Measurements from ENCODE around the gene RFX4.

Gene RFX4

GRCh38 chr12:106780010-106780631, 197.3 kb downstream of the RFX4 start:
- no peak overlapping the region for H3K27ac ChIP-seq
- peaks cover 22% of the 10 kb centered on the region for H3K79me2 ChIP-seq
- no peak overlapping the region for H3K4me2 ChIP-seq (ENCODE audit: low read length)
- no peaks in the 10 kb centered on the region for H3K9me3 ChIP-seq (ENCODE audit: control insufficient read depth, low read length)
- H2AFZ ChIP-seq: no peak overlapping the region
- H3K27me3 ChIP-seq (ENCODE audit: control insufficient read depth, insufficient read depth, low read length): no peaks in the 10 kb centered on the region
- no peak overlapping the region for H3K4me3 ChIP-seq (ENCODE audit: low read depth, low read length)
- TF ChIP-seq CTCF (IDR thresholded peaks at IDR 0.05): no peak
- H3K9ac ChIP-seq: no peak overlapping the region
- H3K4me1 ChIP-seq: peaks cover 12% of the 10 kb centered on the region
- H3K36me3 ChIP-seq (ENCODE audit: control insufficient read depth, insufficient read depth, low read length): no peaks in the 10 kb centered on the region

- Histone ChIP-seq H2AFZ (no peak overlapping the region), H3K9ac (no peak overlapping the region), H3K4me3 (ENCODE audit: low read depth, low read length) (no peak overlapping the region), H3K9me3 (ENCODE audit: control insufficient read depth, low read length) (no peaks in the 10 kb centered on the region), H3K27ac (peak overlapping the region; percentile 1), H3K4me1 (peaks cover 12% of the 10 kb centered on the region), H3K27me3 (ENCODE audit: control insufficient read depth, insufficient read depth, low read length) (no peaks in the 10 kb centered on the region), H3K4me2 (ENCODE audit: low read length) (no peak overlapping the region), H3K36me3 (ENCODE audit: control insufficient read depth, insufficient read depth, low read length) (no peaks in the 10 kb centered on the region), H3K79me2 (peaks cover 9% of the 10 kb centered on the region)
- no peak for TF ChIP-seq CTCF (IDR thresholded peaks at IDR 0.05)
Observed at GRCh38 chr12:106782619-106783018, 199.8 kb downstream of the RFX4 start.

GRCh38 chr12:106783515-106783914, 200.7 kb downstream of the RFX4 start:
- Histone ChIP-seq H2AFZ (no peak overlapping the region), H3K27me3 (ENCODE audit: control insufficient read depth, insufficient read depth, low read length) (no peaks in the 10 kb centered on the region), H3K9ac (no peak overlapping the region), H3K79me2 (peaks cover 6% of the 10 kb centered on the region), H3K36me3 (ENCODE audit: control insufficient read depth, insufficient read depth, low read length) (no peaks in the 10 kb centered on the region), H3K4me2 (ENCODE audit: low read length) (no peak overlapping the region), H3K27ac (no peak overlapping the region), H3K4me1 (peaks cover 12% of the 10 kb centered on the region), H3K4me3 (ENCODE audit: low read depth, low read length) (no peak overlapping the region), H3K9me3 (ENCODE audit: control insufficient read depth, low read length) (no peaks in the 10 kb centered on the region)
- no peak for TF ChIP-seq CTCF (IDR thresholded peaks at IDR 0.05)

- Histone ChIP-seq H3K4me3 (ENCODE audit: low read depth, low read length) (no peak overlapping the region), H3K79me2 (no peaks in the 10 kb centered on the region), H2AFZ (no peak overlapping the region), H3K27ac (no peak overlapping the region), H3K4me2 (ENCODE audit: low read length) (no peak overlapping the region), H3K9me3 (ENCODE audit: control insufficient read depth, low read length) (no peaks in the 10 kb centered on the region), H3K4me1 (no peaks in the 10 kb centered on the region), H3K9ac (no peak overlapping the region), H3K27me3 (ENCODE audit: control insufficient read depth, insufficient read depth, low read length) (no peaks in the 10 kb centered on the region), H3K36me3 (ENCODE audit: control insufficient read depth, insufficient read depth, low read length) (no peaks in the 10 kb centered on the region)
- peak; percentile 10 for TF ChIP-seq CTCF (IDR thresholded peaks at IDR 0.05)
Observed at GRCh38 chr12:106790020-106790419, 207.2 kb downstream of the RFX4 start.

- no peak overlapping the region for H3K9ac ChIP-seq
- no peaks in the 10 kb centered on the region for H3K79me2 ChIP-seq
- no peak overlapping the region for H3K4me2 ChIP-seq (ENCODE audit: low read length)
- no peaks in the 10 kb centered on the region for H3K27me3 ChIP-seq (ENCODE audit: control insufficient read depth, insufficient read depth, low read length)
- no peak overlapping the region for H3K27ac ChIP-seq
- H3K36me3 ChIP-seq (ENCODE audit: control insufficient read depth, insufficient read depth, low read length): no peaks in the 10 kb centered on the region
- H3K4me3 ChIP-seq (ENCODE audit: low read depth, low read length): no peak overlapping the region
- no peak overlapping the region for H2AFZ ChIP-seq
- H3K4me1 ChIP-seq: peaks cover under 1% of the 10 kb centered on the region
- TF ChIP-seq CTCF (IDR thresholded peaks at IDR 0.05): no peak
- H3K9me3 ChIP-seq (ENCODE audit: control insufficient read depth, low read length): no peaks in the 10 kb centered on the region
Observed at GRCh38 chr12:106791531-106791930, 208.7 kb downstream of the RFX4 start.
